Keratinocyte (primary cell): ENCODE results near the gene PLA2R1. TPM values are rescaled to one million over a fixed set of nuclear protein-coding genes. Genes with fewer than 3 reads are reported as not detected.

Experiments
- DNase-seq: peaks from one replicate; pipeline ENCODE4 v3.0.0-alpha.2; 2011; ENCODE audit warnings: low read depth, missing footprints, low spot score
- FAIRE-seq: peaks from 2 replicates; lab custom pipeline; 2011; peaks lifted over from hg19 to GRCh38; lab: Jason Lieb, UNC
- H2AFZ ChIP-seq: 2 replicates; pipeline ENCODE4 v1.6.0; 2012; ENCODE audit warnings: low read length, control low read depth, inconsistent platforms; ENCODE audit not compliant: control insufficient read depth
- H3K27ac ChIP-seq: 2 replicates; pipeline ENCODE4 v1.5.1; 2011; ENCODE audit warnings: low read length; ENCODE audit not compliant: control insufficient read depth, insufficient read depth
- H3K27me3 ChIP-seq: 3 replicates; pipeline ENCODE4 v1.6.0; 2011; ENCODE audit warnings: low read length; ENCODE audit not compliant: control insufficient read depth, insufficient read depth; ENCODE audit errors: extremely low read depth
- H3K36me3 ChIP-seq, 2 experiments: 2 replicates in 1 of 2; 3 replicates in 1 of 2; pipeline ENCODE4 v1.5.1; 2011; ENCODE audit warnings: low read length in 2 of 2, mild to moderate bottlenecking in 1 of 2; ENCODE audit not compliant: control insufficient read depth in 2 of 2, insufficient read depth in 2 of 2; ENCODE audit errors: extremely low read depth in 1 of 2
- H3K4me1 ChIP-seq: 3 replicates; pipeline ENCODE4 v1.5.1; 2011; ENCODE audit warnings: low read length; ENCODE audit not compliant: control insufficient read depth, insufficient read depth; ENCODE audit errors: extremely low read depth
- H3K4me2 ChIP-seq: 3 replicates; pipeline ENCODE4 v1.6.0; 2011; ENCODE audit warnings: low read depth, low read length; ENCODE audit not compliant: control insufficient read depth, insufficient read depth; ENCODE audit errors: extremely low read depth
- H3K4me3 ChIP-seq, 3 experiments: fragments of 200-600 bp in 1 of 3; sonication (generic) in 1 of 3; 2 replicates in 2 of 3; 3 replicates in 1 of 3; pipeline ENCODE4 v1.5.1; 2011 to 2016; ENCODE audit warnings: low read length in 3 of 3, mild to moderate bottlenecking in 3 of 3, control low read depth in 2 of 3, inconsistent platforms in 1 of 3, low read depth in 1 of 3, mixed read lengths in 1 of 3, mixed run types in 1 of 3, moderate library complexity in 1 of 3; ENCODE audit not compliant: control insufficient read depth in 2 of 3, insufficient read depth in 2 of 3; ENCODE audit errors: extremely low read depth in 1 of 3
- H3K79me2 ChIP-seq: 2 replicates; pipeline ENCODE4 v1.6.0; 2012; ENCODE audit warnings: low read length; ENCODE audit not compliant: control insufficient read depth, insufficient read depth
- H3K9ac ChIP-seq: 3 replicates; pipeline ENCODE4 v1.6.0; 2011; ENCODE audit warnings: low read length; ENCODE audit not compliant: control insufficient read depth, insufficient read depth; ENCODE audit errors: extremely low read depth
- H3K9me1 ChIP-seq: 3 replicates; pipeline ENCODE4 v1.6.0; 2011; ENCODE audit warnings: low read length; ENCODE audit not compliant: control insufficient read depth, insufficient read depth; ENCODE audit errors: extremely low read depth
- H3K9me3 ChIP-seq: 2 replicates; pipeline ENCODE4 v1.5.1; 2012; ENCODE audit warnings: low read depth, low read length; ENCODE audit not compliant: control insufficient read depth
- H4K20me1 ChIP-seq: 3 replicates; pipeline ENCODE4 v1.6.0; 2011; ENCODE audit warnings: low read length; ENCODE audit not compliant: control insufficient read depth, insufficient read depth; ENCODE audit errors: extremely low read depth
- CTCF ChIP-seq, 3 experiments: IDR thresholded peaks in 1 of 3; conservative IDR thresholded peaks in 1 of 3; optimal IDR thresholded peaks in 1 of 3; 2 replicates in 2 of 3; 3 replicates in 1 of 3; pipeline versions ENCODE3 to v1.5.1; 2011; ENCODE audit warnings: low read length in 3 of 3, mild to moderate bottlenecking in 3 of 3, moderate library complexity in 2 of 3, control low read depth in 1 of 3, inconsistent platforms in 1 of 3; ENCODE audit not compliant: insufficient read depth in 2 of 3; ENCODE audit errors: extremely low read depth in 1 of 3
- EZH2 ChIP-seq: IDR thresholded peaks from one replicate; pipeline ENCODE4 v1.6.1; 2012; ENCODE audit warnings: inconsistent platforms, mild to moderate bottlenecking, low read length, moderate library complexity
- dilution Hi-C: fragments of 300-500 bp; cut with MboI; formaldehyde crosslinking; loops from one replicate; pipeline ENCODE4 v1.7.0; 2020; ENCODE audit warnings: low sequenced_read_pairs; ENCODE audit not compliant: extremely low pct_ligation_motif_present
- polyA plus RNA-seq, 5 experiments: library from polyadenylated mRNA; depleted of rRNA in 3 of 5; stranded (reverse) in 3 of 5; stranded (forward) in 1 of 5; unstranded in 1 of 5; fragments of >200 nt; gene quantifications; 1 replicate in 1 of 5; 2 replicates in 3 of 5; 3 replicates in 1 of 5; pipeline versions ENCODE4 v1.2.1 to v1.2.3, GENCODE V29; 2011 to 2012; ENCODE audit warnings: missing spikeins in 2 of 5, low read depth in 1 of 5, low replicate concordance in 1 of 5

PLA2R1 gene
- polyA plus RNA-seq, 1 donor (not counting 4 experiments of a cell fraction or from before 2014, with no cell fraction given) = 12.3 TPM

- no peak for FAIRE-seq
- dilution Hi-C loops = no loop called here
These were observed 23.2 kb upstream of the PLA2R1 start for GRCh38 chr2:160085662-160086061.

GRCh38 chr2:160077912-160078810 lies 15.7 kb upstream of the PLA2R1 start:
- H3K27ac ChIP-seq = no peak overlapping the region
- DNase-seq (no peak), FAIRE-seq (no peak)
- H3K36me3 ChIP-seq = no peaks in the 10 kb centered on the region
- H3K4me2 ChIP-seq = no peak overlapping the region
- H3K9me3 ChIP-seq = no peaks in the 10 kb centered on the region
- no peak overlapping the region for H3K9ac ChIP-seq
- dilution Hi-C loops = no loop called here
- H4K20me1 ChIP-seq = no peaks in the 10 kb centered on the region
- H2AFZ ChIP-seq = no peak overlapping the region
- H3K9me1 ChIP-seq = no peaks in the 10 kb centered on the region
- no peaks in the 10 kb centered on the region for H3K27me3 ChIP-seq
- no peaks in the 10 kb centered on the region for H3K79me2 ChIP-seq
- no peak for TF ChIP-seq EZH2
- TF ChIP-seq CTCF (optimal IDR thresholded peaks at IDR 0.05 in 1 of 3, IDR thresholded peaks at IDR 0.05 in 1 of 3, conservative IDR thresholded peaks at IDR 0.05 in 1 of 3; ENCODE audit: extremely low read depth in 1 of 3, insufficient read depth in 2 of 3, low read length in 3 of 3) = no peak
- no peak overlapping the region for H3K4me3 ChIP-seq
- H3K4me1 ChIP-seq = no peaks in the 10 kb centered on the region

More at GRCh38 chr2:160085662-160086061, 23.2 kb upstream of the PLA2R1 start:
- no peak overlapping the region for H3K27ac ChIP-seq
- H3K9ac ChIP-seq = no peak overlapping the region
- H3K27me3 ChIP-seq = no peaks in the 10 kb centered on the region
- no peaks in the 10 kb centered on the region for H3K9me1 ChIP-seq
- no peak overlapping the region for H3K4me3 ChIP-seq
- no peaks in the 10 kb centered on the region for H3K79me2 ChIP-seq
- peaks cover 19% of the 10 kb centered on the region for H3K9me3 ChIP-seq
- no peaks in the 10 kb centered on the region for H3K36me3 ChIP-seq
- no peaks in the 10 kb centered on the region for H4K20me1 ChIP-seq
- no peak for DNase-seq
- H3K4me1 ChIP-seq = peaks cover 2% of the 10 kb centered on the region
- H3K4me2 ChIP-seq = no peak overlapping the region
- TF ChIP-seq CTCF (optimal IDR thresholded peaks at IDR 0.05 in 1 of 3, IDR thresholded peaks at IDR 0.05 in 1 of 3, conservative IDR thresholded peaks at IDR 0.05 in 1 of 3; ENCODE audit: extremely low read depth in 1 of 3, insufficient read depth in 2 of 3, low read length in 3 of 3) = no peak
- TF ChIP-seq EZH2 = no peak
- H2AFZ ChIP-seq = no peak overlapping the region
